HepG2 (cell line): ENCODE results near the gene ASIC3. TPM values are rescaled to one million over a fixed set of nuclear protein-coding genes. Genes with fewer than 3 reads are reported as not detected.

ENCODE experiments used
- ATF1 ChIP-seq: IDR thresholded peaks from 2 replicates; pipeline ENCODE4 v1.6.1; 2016; ENCODE audit warnings: mild to moderate bottlenecking, control low read depth
- EED ChIP-seq: sonication (generic); formaldehyde crosslinking; IDR thresholded peaks from 2 replicates; pipeline ENCODE4 v1.5.0; 2020; ENCODE audit warnings: mild to moderate bottlenecking, missing genetic modification reagents
- ELF1 ChIP-seq: sonication (generic); formaldehyde crosslinking; IDR thresholded peaks from 2 replicates; pipeline ENCODE4 v1.4.0; 2020; ENCODE audit warnings: missing genetic modification reagents
- HMGA1 ChIP-seq: sonication (generic); formaldehyde crosslinking; conservative IDR thresholded peaks from 2 replicates; pipeline ENCODE4 v1.4.0; 2020; ENCODE audit warnings: missing genetic modification reagents
- MED8 ChIP-seq: sonication (generic); formaldehyde crosslinking; IDR thresholded peaks from 2 replicates; pipeline ENCODE4 v1.8.1; 2023; ENCODE audit warnings: mild to moderate bottlenecking, missing genetic modification reagents; ENCODE audit not compliant: insufficient replicate concordance
- RFX1 ChIP-seq: fragments of 450-650 bp; IDR thresholded peaks from 2 replicates; pipeline ENCODE4 v1.6.1; 2017
- RFX5 ChIP-seq: IDR thresholded peaks from 2 replicates; pipeline ENCODE4 v1.6.1; 2011; ENCODE audit warnings: low read depth, low read length, improper control_type of control experiment
- SKI ChIP-seq: fragments of 450-650 bp; IDR thresholded peaks from one replicate; pipeline ENCODE4 v1.6.1; 2018; ENCODE audit warnings: mild to moderate bottlenecking; ENCODE audit not compliant: partially characterized antibody
- SMYD3 ChIP-seq: sonication (generic); formaldehyde crosslinking; IDR thresholded peaks from 2 replicates; pipeline ENCODE4 v1.8.1; 2023; ENCODE audit warnings: mild to moderate bottlenecking, missing genetic modification reagents
- SP1 ChIP-seq, 2 experiments: fragments of 450-650 bp in 1 of 2; sonication (generic) in 1 of 2; formaldehyde crosslinking in 1 of 2; IDR thresholded peaks; 2 replicates each; pipeline versions ENCODE4 v1.4.0 to v1.6.1; 2016 to 2020; ENCODE audit warnings: missing genetic modification reagents in 1 of 2
- STAG1 ChIP-seq: sonication (generic); formaldehyde crosslinking; IDR thresholded peaks from 2 replicates; pipeline ENCODE4 v1.4.0; 2020; ENCODE audit warnings: missing genetic modification reagents
- TP53 ChIP-seq: sonication (generic); formaldehyde crosslinking; conservative IDR thresholded peaks from 2 replicates; pipeline ENCODE4 v1.4.0; 2020; ENCODE audit warnings: missing genetic modification reagents
- ZFP36 ChIP-seq: fragments of 150-350 bp; IDR thresholded peaks from 2 replicates; pipeline ENCODE4 v1.6.1; 2018; ENCODE audit warnings: borderline replicate concordance, low read length, low read depth; ENCODE audit not compliant: partially characterized antibody
- ZNF503 ChIP-seq: sonication (generic); formaldehyde crosslinking; IDR thresholded peaks from 2 replicates; pipeline ENCODE4 v1.4.0; 2020; ENCODE audit warnings: missing genetic modification reagents
- ZNF530 ChIP-seq: sonication (generic); formaldehyde crosslinking; IDR thresholded peaks from 2 replicates; pipeline ENCODE4 v1.5.0; 2020; ENCODE audit warnings: low read depth, mild to moderate bottlenecking, missing genetic modification reagents
- ZNF678 ChIP-seq: sonication (generic); formaldehyde crosslinking; IDR thresholded peaks from 2 replicates; pipeline ENCODE4 v1.4.0; 2020; ENCODE audit warnings: mild to moderate bottlenecking, missing genetic modification reagents
- ZNF687 ChIP-seq: sonication (generic); formaldehyde crosslinking; IDR thresholded peaks from 2 replicates; pipeline ENCODE4 v1.5.1; 2020; ENCODE audit warnings: mild to moderate bottlenecking, missing genetic modification reagents, moderate library complexity
- polyA plus RNA-seq, 8 experiments: library from polyadenylated mRNA; depleted of rRNA in 3 of 8; stranded (reverse) in 7 of 8; unstranded in 1 of 8; fragments of >200 nt; fragmentation: Illumina TruSeq in 4 of 8; extraction: Trizol in 4 of 8; gene quantifications; 2 replicates each; pipeline versions ENCODE4 v1.2.1 to v1.2.3, GENCODE V29; 2011 to 2016; ENCODE audit warnings: low read depth in 4 of 8, missing spikeins in 1 of 8, mixed read lengths in 1 of 8; ENCODE audit not compliant: insufficient read depth in 1 of 8
- total RNA-seq, 5 experiments: library from RNA; depleted of rRNA; stranded (reverse); fragments of >200 nt; fragmentation: Illumina TruSeq; extraction: Trizol; gene quantifications; 2 replicates each; pipeline ENCODE4 v1.2.3, GENCODE V29; 2016; ENCODE audit warnings: low read depth in 1 of 5
- TF ChIP-seq, protein P1 (sequence below), 2 experiments: fragments of 450-650 bp in 1 of 2; sonication (generic) in 1 of 2; formaldehyde crosslinking; IDR thresholded peaks; 2 replicates each; pipeline versions ENCODE4 v1.5.0 to v1.8.0; 2020 to 2022; ENCODE audit warnings: mild to moderate bottlenecking in 1 of 2, missing genetic modification reagents in 1 of 2
- TF ChIP-seq, protein P2 (sequence below): sonication (generic); formaldehyde crosslinking; IDR thresholded peaks from 2 replicates; pipeline ENCODE4 v1.4.0; 2020; ENCODE audit warnings: mild to moderate bottlenecking, low read depth, missing genetic modification reagents
- TF ChIP-seq, protein P3 (sequence below): sonication (generic); formaldehyde crosslinking; IDR thresholded peaks from 2 replicates; pipeline ENCODE4 v1.4.0; 2020; ENCODE audit warnings: missing genetic modification reagents; ENCODE audit errors: not compliant biosample characterization

Gene ASIC3
- total and polyA plus RNA-seq, 2 of the 13 experiments (the other 11 are each of a cell fraction or from before 2014, with no cell fraction given): 0.51 TPM; not detected in 1

DNA sequence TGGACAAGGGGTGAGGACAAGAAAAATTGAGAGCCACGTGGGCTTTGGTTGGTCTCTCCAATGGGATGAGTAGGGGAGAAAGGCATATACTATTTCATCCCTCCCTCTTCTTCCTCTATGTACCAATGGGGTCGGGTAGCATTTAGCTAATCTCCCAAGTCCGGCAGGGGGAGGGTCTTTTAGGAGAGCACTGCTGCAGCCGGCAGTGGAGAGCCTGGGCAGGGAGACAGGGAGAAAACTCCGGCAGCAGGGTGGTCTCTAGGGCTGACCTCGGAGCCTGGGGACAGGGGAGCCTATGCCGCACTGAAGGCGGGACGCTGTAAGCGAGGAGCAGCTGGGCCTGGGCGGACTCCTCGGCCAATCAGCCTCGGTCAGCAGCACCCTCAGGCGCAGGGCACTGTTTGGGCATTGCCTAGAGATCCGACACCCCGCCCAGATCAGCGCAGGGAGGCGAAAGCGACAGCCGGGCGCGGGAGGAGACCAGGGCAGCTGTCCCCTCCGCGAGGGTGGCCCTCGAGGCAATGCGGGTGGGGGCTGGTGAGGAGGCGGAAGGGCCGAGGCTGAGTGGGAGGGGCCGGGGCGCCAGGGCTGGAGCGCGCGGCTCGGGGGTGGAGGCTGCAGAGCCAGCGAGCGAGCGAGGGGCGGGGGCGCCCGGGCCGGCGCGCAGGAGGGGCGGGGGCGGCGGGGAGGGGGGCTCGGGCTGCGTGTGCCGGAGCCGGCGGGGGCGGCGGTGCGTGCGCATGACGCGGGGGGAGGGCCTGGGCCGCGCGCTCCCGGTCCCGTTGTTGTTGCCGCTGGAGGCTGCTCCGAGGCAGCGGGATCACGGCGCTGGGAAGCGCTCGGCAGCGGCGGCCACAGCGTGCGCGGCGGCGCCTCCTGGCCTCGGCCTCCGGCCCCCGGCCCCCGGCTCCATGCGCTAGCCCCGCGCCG is 37.6 kb downstream of the ASIC3 start, which contains the start of gene AGAP3 (continued):
- TF ChIP-seq ZNF687 (CRISPR knock-in tag) (peak; percentile 90), EED (CRISPR knock-in tag) (no peak), HMGA1 (CRISPR knock-in tag) (no peak), ELF1 (CRISPR knock-in tag) (peak; percentile 75), SMYD3 (CRISPR knock-in tag) (no peak), RFX1 (no peak), MED8 (no peak), RFX5 (no peak), ZNF678 (CRISPR knock-in tag) (no peak), SKI (peak; percentile 10), ATF1 (CRISPR knock-in tag) (no peak), STAG1 (CRISPR knock-in tag) (no peak), TP53 (CRISPR knock-in tag) (no peak), ZFP36 (no peak), ZNF530 (CRISPR knock-in tag) (no peak), SP1 (IDR thresholded peaks at IDR 0.05) (no peak), SP1 (CRISPR knock-in tag; IDR thresholded peaks at IDR 0.05) (peak; percentile 68), ZNF503 (CRISPR knock-in tag) (no peak)
- TF ChIP-seq, protein P1, sequence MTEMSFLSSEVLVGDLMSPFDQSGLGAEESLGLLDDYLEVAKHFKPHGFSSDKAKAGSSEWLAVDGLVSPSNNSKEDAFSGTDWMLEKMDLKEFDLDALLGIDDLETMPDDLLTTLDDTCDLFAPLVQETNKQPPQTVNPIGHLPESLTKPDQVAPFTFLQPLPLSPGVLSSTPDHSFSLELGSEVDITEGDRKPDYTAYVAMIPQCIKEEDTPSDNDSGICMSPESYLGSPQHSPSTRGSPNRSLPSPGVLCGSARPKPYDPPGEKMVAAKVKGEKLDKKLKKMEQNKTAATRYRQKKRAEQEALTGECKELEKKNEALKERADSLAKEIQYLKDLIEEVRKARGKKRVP (CRISPR knock-in tag; IDR thresholded peaks at IDR 0.05): no peak
- TF ChIP-seq, protein P2, sequence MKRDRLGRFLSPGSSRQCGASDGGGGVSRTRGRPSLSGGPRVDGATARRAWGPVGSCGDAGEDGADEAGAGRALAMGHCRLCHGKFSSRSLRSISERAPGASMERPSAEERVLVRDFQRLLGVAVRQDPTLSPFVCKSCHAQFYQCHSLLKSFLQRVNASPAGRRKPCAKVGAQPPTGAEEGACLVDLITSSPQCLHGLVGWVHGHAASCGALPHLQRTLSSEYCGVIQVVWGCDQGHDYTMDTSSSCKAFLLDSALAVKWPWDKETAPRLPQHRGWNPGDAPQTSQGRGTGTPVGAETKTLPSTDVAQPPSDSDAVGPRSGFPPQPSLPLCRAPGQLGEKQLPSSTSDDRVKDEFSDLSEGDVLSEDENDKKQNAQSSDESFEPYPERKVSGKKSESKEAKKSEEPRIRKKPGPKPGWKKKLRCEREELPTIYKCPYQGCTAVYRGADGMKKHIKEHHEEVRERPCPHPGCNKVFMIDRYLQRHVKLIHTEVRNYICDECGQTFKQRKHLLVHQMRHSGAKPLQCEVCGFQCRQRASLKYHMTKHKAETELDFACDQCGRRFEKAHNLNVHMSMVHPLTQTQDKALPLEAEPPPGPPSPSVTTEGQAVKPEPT (CRISPR knock-in tag): no peak
- TF ChIP-seq, protein P3, sequence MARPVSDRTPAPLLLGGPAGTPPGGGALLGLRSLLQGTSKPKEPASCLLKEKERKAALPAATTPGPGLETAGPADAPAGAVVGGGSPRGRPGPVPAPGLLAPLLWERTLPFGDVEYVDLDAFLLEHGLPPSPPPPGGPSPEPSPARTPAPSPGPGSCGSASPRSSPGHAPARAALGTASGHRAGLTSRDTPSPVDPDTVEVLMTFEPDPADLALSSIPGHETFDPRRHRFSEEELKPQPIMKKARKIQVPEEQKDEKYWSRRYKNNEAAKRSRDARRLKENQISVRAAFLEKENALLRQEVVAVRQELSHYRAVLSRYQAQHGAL: peak; percentile 35
